HG03060 (cell line): ENCODE results near the gene INMT.

ENCODE experiments used
- ATAC-seq: cut with Tn5 transposase; IDR thresholded peaks from one replicate; pipeline ENCODE4 v1.9.1; 2021; ENCODE audit warnings: low read depth, moderate number of reproducible peaks; ENCODE audit not compliant: unreplicated experiment

Gene INMT

DNA sequence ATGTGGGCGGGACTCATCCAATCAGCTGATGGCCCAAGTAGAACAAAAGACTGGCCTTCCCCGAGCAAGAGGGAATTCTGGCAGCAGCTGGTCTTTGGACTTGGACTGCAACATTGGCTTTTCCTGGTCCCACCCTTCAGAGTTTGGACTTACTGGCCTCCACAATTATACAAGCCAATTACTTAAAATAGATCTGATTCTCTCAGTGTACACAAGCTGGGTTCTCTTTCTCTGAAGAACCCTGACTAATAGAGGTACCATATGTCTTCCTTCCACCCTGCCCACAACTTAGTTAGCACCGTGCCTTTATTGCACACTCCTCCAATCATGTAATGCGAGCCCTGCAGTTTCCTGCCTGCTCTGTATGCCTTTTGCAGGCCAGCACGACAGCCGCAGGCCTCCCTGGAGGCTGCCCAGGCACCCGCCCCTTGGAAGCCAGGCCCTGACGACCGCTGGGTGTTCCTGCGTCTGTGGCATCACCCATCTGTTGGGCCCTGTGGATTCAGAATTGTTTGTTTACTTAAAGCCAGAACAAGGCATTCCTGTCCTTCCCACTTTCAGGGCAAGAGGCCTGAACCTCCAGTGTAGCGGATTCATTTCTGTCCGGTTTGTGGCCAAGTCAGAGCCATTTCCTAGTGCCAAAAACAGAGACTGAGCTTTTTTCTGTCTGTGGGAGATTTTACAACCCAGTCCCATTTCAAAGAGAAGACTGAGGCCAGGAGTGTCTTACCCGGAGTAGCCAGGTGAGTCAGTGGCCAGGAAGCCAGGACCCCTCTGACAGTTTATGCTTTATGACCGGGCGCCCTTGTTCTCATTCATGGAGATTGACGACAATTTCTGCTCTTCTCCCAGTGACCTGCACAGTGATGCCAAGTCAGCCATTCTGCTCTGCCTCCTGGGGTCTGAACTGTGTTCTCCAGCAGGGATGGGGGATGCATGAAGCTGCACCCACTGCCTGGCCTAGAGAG, 968 bp upstream of the INMT start:
- ATAC-seq, result no peak

DNA sequence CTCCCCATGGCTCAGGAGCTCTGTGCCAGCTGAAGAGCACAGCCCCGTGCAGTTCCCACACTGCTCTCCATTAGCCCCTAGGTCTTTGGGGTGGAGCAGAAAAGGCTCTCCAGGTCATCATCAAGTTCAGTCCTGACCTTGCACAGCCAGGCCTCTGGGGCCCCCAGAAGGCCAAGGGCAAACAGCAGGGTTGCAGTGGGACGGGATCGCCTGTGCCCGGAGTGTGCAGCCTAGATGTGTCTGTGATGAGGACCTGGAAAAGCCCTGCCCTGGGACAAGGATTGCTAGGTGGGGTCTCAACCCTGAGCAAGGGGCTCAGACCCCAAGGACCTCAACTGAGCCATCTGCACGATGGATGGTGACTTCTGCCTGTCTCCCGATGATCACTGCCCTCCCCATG, 549 bp downstream of the INMT start:
- no peak for ATAC-seq

DNA sequence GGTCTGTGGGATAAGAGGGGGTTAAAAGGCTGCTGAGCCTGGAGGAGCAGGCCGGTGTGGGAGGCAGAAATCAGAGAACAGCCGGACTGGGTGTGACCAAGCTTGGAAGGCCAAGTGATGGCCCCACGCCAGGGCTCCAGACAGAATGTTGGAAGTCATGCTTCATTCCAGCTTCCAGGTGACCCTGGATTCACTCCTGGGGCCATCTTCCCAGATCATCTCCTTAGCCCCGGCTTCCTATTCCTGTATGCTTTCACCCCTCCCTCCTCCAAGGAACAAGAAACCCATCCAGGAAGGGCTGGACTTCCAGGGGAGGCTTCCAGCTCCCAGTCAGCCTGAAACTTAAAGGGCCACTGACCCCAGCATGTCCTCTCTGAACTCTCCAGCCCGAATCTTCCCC, 1.0 kb downstream of the INMT start:
- ATAC-seq, result no peak

DNA sequence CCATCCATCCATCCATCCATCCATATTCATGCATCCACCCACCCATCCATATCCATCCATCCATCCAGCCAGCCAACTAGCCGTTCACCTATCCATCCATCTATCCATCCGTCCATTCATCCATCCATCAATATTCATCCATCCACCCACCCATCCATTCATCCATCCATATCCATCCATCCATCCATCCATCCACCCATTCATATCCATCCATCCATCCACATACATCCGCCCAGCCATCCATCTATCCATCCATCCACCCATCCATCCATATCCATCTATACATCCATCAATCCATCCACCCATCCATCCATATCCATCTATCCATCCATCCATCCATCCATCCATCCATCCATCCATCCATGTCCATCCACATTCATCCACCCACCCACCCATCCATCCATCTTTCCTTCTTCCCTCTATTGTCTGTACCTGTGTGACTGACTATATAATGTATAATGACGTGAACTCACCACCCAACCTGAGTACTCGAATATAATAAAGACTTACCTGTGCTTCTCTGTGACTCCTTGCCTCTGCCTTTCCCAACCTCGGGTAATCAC, 2.5 kb downstream of the INMT start:
- ATAC-seq, result no peak

DNA sequence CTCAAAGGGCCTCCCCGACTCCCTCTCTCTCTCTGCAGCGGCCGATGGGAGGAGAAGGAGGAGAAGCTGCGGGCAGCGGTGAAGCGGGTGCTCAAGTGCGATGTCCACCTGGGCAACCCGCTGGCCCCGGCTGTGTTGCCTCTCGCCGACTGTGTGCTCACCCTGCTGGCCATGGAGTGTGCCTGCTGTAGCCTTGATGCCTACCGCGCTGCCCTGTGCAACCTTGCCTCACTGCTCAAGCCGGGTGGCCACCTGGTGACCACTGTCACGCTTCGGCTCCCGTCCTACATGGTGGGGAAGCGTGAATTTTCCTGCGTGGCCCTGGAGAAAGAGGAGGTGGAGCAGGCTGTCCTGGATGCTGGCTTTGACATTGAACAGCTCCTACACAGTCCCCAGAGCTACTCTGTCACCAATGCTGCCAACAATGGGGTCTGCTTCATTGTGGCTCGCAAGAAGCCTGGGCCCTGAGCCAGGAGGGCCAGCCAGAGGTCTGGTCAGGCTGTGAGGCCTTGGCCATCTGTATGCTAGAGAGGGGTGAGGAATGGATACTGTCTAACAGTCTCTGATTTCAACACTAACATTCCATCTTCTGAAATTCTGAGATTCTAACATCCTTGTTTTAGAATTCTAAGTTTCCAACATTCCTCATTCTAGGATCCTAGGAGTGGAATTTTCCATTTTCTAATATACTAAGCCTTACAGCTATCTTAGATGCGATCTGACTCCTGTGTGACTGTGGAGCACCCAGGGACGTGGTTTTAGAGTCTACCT, 3.6 kb downstream of the INMT start:
- ATAC-seq, result no peak

DNA sequence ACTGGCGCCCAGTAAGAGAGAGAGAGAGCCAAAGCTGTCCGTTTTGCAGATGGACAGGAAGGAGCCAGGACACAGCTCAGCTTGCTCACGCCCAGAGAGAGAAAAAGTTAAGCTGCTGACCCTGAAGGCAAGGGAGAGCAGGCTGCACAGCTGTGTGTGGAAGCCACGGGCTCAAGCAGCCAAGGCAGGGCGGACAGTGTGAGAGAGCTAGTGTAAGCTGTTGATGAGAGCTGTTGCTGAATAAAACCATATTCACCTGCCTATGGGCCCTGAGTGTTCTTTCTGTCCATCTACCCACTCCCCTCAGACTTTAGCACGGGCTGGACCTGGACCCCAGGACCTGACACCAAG, 5.4 kb downstream of the INMT start:
- ATAC-seq, result no peak

DNA sequence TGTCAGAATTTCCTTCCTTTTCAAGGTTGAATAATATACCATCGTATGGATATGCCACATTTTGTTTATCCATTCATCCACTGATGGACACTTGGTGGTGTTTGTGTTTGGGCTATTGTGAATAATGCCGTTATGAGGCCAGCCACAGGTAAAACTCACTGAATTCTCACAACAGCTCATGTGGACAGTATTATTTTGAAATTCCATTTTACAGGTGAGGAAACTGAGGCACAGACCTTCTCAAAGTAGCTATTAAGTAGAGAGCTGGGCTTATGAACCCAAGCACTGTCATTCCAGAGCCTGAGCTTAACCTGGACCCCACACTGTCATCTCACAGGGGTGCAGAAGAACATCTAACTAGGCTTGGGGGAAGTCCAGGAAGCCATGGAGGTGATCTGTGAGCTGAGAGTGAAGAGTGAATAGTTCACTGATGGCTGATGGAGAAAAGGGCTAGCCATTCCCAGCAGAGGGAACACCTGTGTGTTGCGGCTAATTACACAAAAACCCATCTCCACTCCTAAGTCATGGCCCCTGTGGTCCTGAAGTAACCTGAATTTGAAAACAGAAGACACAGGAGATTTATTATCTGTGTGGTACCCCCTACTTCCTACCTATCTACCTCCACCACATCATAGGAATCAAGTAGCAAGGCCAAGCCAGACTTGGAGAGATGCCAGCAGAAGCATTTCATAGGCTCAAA, 8.7 kb downstream of the INMT start:
- ATAC-seq, result no peak

DNA sequence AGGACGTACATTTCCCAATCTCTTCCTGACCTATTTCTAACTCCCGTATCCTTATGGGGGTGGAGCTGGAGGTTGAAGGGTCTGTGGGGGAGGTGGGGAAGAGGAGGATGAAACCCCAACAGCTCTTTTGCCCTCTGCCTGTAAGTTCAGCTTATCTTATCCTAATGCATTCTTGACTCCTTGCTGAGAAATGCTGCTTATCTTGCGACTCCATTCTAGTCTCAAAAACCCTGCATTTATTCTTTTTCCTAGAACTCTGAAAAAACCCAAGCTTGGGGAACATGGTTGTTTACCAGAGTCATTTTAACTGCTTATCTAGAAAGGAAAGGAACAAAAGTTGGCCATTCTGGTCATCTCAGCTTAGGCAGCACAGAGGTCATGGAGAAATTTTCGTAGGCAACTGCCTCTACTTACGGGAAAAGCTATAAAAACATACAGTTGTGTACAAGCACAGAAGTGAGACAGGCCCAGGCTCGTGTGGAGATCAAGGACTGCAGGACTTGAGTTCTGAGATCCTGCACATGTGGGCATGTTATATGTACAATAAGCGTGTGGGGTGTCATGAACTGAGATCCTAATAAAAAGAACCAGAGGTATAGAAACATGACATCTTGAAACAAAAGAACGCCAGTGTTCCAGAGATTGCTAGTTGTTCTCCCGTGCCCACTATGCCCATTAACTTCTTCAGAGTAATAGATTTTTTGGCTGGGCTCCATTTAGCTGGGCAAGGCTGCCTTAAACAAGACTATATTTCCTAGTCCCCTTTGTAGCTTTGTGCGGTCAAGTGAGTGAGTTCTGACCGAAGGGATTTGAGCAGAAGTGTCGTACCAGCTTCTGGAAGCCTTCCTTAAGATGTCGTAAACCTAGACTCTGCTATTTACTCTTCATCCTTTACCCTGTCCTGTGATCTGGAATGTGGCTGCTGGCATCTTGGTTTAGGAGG, 9.6 kb downstream of the INMT start:
- ATAC-seq, result no peak

DNA sequence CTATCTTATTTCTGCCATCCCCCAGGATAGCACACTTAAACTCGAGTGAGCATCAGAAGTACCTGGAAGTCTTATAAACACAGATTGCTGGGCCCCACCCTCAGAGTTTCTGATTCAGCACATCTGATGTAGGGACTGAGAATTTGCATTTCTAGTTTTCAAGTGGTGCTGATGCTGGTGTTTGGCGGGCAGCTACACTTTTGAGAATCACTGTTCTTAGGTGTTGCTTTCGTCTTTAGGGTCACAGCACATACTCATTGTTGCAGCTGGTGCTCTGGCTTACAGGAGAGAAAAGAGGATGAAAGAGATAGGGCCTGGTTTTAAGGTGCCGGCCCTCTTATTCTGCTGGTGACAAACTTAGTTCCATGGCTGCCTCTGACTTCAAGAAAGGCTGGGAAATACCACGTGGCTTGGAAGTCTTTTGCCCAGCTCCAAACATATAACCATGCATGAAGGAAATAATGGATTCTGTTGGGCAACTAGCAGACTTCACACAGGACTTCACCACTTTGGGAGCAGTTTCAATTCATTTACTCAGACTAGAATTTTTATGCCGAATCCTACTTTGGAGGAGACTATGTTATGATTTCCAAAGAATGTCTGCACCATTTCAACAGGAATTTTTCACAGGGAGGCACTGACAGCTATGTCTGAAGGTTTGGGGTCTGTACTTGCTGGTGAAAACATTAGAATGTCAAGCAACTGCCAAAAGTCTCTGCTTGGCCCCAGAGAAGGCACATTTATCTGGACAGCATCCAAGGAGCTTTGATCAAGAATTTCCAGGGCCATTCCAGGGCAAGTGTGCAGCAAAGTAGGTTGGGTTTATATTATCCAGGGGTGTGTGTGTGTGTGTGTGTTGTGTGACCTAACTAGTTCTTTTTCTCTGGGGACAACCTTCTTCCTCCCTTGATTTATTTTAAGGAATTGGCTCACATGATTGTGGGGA, 12.4 kb downstream of the INMT start:
- peak; percentile 80 for ATAC-seq

DNA sequence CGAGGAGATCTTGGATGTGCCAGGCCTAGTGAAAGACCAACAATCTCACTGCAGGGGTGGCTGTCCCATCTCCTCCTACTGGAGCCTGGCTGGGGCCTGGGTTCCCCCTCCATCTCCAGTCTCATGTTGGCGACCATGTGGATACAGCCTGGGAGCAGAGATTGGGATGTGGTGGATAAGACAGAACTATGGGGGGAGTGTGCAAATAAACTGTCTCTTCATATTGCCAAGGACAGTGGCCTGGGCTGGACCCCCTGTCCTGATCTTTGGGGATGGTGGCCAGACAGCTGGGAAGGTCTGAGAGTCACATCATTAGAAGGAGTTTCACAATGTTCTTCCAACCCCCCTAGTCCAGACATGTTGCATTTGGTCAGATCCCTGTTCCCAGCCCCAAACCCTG, 13.5 kb downstream of the INMT start:
- ATAC-seq, result no peak

DNA sequence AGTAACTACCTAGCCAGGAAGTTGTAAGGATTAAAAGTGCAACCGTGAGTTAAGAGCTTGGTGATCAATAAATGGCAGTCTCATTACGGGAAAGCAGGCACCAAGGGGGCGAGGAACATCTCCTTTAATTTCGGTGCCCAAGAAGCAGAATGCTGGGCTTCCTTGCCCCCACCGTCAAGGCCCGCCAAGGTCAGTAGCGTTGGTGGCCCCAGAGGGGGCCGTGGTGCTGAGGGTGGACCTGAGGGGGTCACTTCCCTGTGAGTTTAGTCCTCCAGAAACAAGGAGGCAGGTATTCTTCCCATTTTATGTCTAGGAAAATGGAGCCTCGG, 18.9 kb downstream of the INMT start:
- ATAC-seq, result no peak

DNA sequence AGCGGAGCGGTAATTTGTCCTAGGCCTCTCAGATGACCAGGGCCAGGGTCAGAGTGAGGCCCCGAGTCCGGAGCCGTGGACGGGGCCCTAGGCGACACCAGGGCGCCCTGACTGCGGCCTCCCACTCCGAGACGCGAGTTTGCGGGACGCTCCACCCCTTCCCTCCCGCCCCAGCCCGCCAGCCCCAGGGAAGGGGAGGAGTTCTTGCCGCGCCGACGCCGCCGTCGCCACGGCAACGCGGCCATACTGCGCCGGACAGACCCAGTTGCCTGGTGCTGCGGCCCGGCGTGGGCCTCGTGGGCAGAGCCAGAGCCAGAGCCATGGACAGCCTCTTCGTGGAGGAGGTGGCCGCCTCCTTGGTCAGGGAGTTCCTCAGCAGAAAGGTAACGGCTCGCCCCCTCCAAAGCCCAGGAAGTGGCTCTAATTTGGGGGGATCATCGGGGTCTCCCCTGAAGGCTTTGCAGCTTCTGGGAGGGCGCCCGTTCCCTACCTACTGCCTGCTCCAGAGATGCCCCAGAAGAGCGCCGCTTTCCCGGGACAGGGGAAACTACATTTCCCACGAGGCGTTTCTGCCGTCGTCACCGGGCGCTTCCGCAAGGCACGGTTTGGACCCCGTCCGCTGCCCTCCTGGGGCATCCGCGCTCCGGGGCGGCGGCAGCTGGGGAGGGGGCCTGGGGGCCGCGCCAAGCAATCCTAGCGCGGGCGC, 19.4 kb downstream of the INMT start, which contains the start of gene MINDY4:
TSS of gene MINDY4 (plus strand) at position 244 of the 706 bp plus-strand sequence. CDS start at position 321, 77 bp downstream.
- ATAC-seq, result no peak

DNA sequence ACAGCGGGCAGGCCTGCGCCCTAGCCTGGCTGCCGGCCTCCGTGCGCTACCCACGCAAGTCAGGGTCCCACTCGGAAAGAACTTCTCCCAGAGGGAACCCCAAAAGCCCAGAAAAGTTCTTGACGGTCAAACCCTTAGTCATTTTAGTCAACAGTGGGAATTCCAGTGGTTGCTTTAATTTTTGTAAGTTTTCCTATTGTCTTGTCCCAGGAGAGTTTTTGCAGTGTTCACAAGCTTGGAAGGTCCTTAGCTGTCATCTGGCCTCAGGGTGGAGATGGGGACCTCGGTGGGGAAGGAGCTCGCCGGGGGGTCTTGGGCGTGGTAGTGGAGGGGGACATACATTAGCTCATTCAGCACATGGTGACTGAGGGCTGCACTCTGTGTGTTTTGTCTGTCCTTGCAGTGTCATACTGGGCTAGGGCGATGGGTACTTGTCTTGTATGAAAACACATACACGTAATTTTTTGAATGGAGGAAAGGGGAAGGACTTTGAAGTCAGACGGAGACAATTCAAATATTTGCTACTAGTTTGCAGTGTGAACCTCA, 20.0 kb downstream of the INMT start:
- ATAC-seq, result no peak

DNA sequence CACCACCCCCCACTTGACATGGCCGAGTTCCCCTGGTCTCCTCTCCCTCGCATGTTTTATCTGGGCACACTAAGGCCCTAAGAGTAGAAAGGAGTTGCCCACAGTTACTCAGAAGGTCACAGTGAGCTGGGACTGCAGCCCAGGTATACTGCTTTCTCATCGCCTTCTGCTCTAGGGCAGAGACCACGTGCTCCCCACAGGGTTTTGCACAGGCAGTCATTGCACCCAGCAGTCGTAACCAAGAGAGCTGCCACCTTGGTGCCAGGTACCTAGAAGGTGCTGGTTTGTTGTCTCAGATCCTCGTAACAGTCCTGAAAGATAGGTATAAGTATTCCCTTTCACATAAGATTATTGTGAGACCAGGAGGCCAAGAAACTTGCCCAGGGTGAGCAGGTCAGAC, 21.0 kb downstream of the INMT start:
- no peak for ATAC-seq

DNA sequence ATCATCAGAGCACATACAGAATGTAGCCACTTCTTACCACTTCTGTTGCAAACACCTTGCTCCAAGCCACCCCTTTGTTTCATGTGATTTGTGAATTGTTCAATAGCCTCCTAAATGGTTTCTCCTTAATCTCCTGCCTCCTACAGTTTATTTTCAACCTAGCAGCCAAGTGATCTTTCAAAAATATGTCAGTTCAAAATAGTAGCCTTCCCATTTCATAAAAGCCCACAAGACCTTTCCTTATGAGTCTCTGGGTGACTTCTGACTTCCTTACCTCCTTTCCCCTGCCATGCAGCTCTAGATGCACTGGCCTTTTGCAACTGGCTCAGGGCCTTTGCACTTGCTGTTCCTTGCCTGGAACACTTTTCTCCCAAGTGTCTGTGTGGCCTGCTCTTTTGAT, 24.1 kb downstream of the INMT start:
- no peak for ATAC-seq

DNA sequence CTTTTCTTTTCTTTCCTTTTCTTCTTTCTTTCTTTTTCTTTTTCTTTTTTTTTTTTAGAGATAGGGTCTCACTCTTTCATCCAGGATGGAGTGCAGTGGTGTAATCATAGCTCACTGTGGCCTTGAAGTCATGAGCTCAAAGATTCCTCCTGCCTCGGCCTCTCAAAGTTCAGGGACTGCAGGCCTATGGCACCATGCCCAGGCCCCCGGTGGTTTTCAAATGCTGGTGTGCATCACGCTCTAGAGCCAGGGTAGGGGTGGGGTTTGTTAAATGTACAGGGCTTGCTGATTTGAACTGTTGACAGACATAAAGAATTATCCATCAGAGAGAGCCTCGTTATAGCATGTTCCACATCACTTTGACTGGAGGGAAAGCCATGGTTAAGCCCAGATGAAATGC, 25.0 kb downstream of the INMT start:
- ATAC-seq, result no peak

DNA sequence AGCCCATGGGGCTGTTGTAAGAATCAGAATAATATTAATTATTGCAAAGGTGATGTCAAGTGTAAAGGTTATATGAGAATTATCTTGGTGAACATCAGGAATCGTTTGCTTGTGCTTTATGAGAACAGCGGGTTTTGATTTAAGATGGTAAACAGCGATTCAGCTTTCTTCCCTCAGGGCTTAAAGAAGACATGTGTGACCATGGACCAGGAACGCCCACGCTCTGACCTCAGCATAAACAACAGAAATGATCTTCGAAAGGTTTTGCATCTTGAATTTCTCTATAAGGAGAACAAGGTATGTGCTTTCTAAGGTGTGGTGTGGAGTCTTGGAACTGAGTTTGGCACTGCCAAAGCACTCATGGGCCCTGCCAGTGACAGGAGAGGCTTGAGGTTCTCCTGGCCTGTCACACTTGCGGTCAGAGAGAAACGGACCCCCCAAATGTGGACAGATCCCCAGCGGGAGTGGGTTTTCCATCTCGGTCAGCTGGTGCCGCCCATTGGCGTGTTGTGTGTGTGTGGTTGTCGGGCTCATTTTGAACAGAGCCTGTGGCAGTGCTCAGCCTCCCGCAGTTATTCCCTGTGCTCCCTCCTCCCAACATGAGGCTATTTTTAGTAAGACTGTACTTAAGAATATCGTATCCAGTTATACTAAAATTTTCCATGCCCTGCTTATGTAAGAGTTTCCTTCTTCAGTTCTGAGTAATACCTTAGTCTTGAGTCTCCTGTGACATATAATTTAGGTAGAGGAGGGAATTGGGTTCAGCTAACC, 26.5 kb downstream of the INMT start:
- no peak for ATAC-seq
